ENCODE results near the gene NTRK2.

The NTRK2 gene

DNA sequence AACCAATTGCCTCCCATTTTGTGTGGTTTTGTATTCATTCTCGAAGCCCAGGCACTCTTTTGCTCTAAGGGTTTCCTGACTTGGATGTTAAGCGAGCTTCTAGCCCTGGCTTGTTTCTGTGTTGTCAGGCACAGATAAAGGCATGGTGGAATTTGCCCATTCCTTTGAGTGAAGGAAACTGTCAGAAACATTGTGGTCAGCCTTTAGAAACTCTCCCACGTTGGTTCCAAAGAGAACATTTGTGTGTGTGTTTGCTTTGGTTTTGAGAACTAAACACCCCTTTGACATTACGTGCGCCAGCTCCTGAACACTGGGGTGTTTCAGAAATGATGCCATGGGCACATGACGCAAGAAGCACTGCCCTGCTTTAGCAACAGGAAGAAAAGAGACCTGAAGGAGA is 320.9 kb downstream of the NTRK2 start:
- TF ChIP-seq, protein P1, sequence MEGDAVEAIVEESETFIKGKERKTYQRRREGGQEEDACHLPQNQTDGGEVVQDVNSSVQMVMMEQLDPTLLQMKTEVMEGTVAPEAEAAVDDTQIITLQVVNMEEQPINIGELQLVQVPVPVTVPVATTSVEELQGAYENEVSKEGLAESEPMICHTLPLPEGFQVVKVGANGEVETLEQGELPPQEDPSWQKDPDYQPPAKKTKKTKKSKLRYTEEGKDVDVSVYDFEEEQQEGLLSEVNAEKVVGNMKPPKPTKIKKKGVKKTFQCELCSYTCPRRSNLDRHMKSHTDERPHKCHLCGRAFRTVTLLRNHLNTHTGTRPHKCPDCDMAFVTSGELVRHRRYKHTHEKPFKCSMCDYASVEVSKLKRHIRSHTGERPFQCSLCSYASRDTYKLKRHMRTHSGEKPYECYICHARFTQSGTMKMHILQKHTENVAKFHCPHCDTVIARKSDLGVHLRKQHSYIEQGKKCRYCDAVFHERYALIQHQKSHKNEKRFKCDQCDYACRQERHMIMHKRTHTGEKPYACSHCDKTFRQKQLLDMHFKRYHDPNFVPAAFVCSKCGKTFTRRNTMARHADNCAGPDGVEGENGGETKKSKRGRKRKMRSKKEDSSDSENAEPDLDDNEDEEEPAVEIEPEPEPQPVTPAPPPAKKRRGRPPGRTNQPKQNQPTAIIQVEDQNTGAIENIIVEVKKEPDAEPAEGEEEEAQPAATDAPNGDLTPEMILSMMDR (conservative IDR thresholded peaks at IDR 0.05; ENCODE audit: low read depth) = no peak
- POLR2A ChIA-PET (ENCODE audit: low non-redundant PET) = no interaction called here
- peak; percentile 37 for DNase-seq (ENCODE audit: low spot score)
- CTCF ChIA-PET = interaction anchor here (0.6 to 0.7 kb wide), 2 partner anchors 310 to 558 kb away, joined by 3 to 6 read pairs; no protein-coding TSS in a partner anchor
- H3K27ac ChIP-seq = peak overlapping the region; percentile 79

DNA sequence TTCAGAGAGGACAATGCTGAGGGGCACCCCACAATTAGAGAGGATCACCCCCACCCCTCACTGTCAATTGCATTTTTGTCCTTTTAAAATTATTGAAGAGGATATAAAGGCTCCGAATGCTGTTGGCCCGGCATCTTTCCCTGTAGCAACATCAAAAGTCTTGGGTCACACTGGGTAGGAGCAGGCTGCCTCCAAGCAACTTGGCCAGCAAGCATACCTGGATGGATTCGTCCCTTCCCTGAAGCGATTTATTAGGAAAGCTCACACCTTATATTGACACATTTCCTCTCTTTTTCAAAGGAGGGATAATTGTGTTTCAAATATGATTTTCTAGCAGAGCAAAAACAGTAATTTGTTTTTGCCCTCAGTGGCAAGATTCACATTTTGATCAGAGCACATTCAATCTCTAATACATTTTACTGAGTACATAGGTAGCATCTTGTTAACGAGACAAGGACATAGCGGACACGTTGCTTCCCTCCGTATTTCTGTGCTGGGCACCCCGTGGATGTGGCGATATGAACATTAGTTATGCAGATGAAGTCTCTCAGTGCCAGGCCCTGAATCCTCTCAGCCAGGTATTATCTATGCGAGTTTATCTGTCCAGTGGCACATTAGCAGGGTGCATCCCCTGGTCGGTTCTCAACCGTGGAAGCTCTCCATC is 321.5 kb downstream of the NTRK2 start:
- DNase-seq (ENCODE audit: low spot score) = no peak
- peak overlapping the region; percentile 79 for H3K27ac ChIP-seq
- POLR2A ChIA-PET (ENCODE audit: low non-redundant PET) = no interaction called here
- CTCF ChIA-PET = interaction anchor here (0.6 kb wide), 1 partner anchor 17 kb away, joined by 3 read pairs; no protein-coding TSS in a partner anchor
- TF ChIP-seq, protein P1 (conservative IDR thresholded peaks at IDR 0.05; ENCODE audit: low read depth) = no peak

DNA sequence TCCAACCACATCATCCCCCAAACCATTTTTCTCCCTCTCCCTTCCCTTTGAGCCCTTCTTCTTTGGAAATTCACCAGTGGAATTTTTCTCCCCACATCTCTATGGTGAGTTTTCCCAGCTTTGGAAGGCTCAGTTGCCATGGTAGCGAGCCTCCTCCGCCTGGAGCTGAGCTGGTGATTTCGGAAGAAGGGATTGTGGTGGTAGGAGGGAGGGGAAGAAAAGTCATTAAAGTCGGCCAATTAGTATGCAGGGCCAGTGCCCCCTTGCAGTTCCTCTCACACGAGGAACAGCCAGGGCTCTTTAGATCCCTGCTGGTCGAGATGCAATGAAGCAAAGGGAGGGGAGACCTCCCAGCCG is 322.0 kb downstream of the NTRK2 start:
- ChIA-PET CTCF (interaction anchor here (0.6 kb wide), 1 partner anchor 17 kb away, joined by 3 read pairs; no protein-coding TSS in a partner anchor), POLR2A (ENCODE audit: low non-redundant PET) (no interaction called here)
- no peak for DNase-seq (ENCODE audit: low spot score)
- TF ChIP-seq, protein P1 (conservative IDR thresholded peaks at IDR 0.05; ENCODE audit: low read depth) = no peak
- H3K27ac ChIP-seq = peak overlapping the region; percentile 79

DNA sequence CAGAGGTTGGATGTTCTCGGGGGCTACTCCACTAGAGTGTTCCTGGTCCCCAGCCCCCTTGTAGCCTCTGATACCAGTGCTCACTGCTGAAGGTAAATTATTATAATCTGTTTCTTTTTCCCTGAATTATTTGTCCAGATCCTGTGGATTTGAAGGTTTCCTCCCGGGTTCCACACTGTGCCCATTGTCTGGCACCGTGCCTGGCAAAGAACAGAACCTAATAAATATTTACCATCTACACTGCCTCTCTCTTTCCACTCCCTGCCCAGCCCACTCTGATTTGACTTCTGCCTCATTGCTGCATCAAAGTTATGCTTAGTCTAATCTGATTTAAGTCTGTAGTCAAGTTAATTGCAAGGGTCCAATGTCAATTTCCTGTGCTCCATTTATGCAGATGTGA is 322.9 kb downstream of the NTRK2 start:
- TF ChIP-seq, protein P1 (conservative IDR thresholded peaks at IDR 0.05; ENCODE audit: low read depth) = no peak
- CTCF ChIA-PET = interaction anchor here (0.6 kb wide), 1 partner anchor 11 kb away, joined by 4 read pairs; no protein-coding TSS in a partner anchor
- DNase-seq (ENCODE audit: low spot score) = no peak
- H3K27ac ChIP-seq = no peak overlapping the region
- POLR2A ChIA-PET (ENCODE audit: low non-redundant PET) = no interaction called here

DNA sequence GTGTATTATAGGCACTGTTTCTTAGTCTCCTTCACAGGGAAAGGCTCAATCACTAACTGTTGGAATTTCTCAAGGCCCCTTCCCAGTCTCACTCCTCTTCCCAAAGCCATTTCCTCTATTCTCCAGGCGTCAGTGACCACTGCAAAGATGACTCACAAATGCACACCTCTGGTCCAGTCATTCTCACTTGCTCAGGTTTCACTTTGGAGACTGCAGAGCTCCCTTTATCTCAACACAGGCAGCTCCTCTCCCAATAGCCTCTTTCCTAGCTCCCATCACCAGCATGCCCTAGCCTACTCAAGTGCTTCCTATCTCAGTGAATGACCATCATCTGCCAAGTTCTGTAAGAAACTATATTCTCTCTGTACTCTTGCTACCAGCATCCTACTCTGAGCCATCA is 323.6 kb downstream of the NTRK2 start:
- TF ChIP-seq, protein P1 (conservative IDR thresholded peaks at IDR 0.05; ENCODE audit: low read depth) = no peak
- CTCF ChIA-PET = no interaction called here
- H3K27ac ChIP-seq = no peak overlapping the region
- peak; percentile 67 for DNase-seq (ENCODE audit: low spot score)
- POLR2A ChIA-PET (ENCODE audit: low non-redundant PET) = no interaction called here

DNA sequence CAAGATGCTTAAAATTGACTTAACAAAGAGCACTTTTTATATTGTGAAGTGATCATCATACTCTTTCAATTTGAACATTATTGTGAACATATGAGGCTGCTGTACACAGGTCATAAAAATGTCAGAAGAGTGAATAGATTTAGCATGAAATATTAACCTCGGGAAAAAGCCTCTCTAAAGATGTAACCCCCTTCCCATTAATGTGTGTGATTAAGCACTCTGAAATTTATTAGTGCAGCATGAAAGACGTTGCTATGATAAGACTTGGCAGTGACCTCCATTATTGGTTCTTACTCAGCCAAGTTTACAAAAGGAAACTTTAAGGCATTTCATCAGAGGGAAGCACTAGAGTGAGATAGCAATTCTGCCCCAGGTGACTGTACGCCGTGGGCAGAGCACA is 326.5 kb downstream of the NTRK2 start:
- TF ChIP-seq, protein P1 (conservative IDR thresholded peaks at IDR 0.05; ENCODE audit: low read depth) = no peak
- ChIA-PET CTCF (interaction anchor here (0.6 kb wide), 1 partner anchor 336 kb away, joined by 3 read pairs; no protein-coding TSS in a partner anchor), POLR2A (ENCODE audit: low non-redundant PET) (no interaction called here)
- peak; percentile 80 for DNase-seq (ENCODE audit: low spot score)
- H3K27ac ChIP-seq = peak overlapping the region; percentile 76
